ENCODE results near the gene GRB10. TPM values are rescaled to one million over a fixed set of nuclear protein-coding genes. Genes with fewer than 3 reads are reported as not detected.
A peak's percentile ranks its signal among the peaks of the same experiment; 100 is the strongest.

Gene GRB10
- total and polyA plus RNA-seq, 11 donors, result 14.7 to 38.2 (median 28.0) TPM

DNA sequence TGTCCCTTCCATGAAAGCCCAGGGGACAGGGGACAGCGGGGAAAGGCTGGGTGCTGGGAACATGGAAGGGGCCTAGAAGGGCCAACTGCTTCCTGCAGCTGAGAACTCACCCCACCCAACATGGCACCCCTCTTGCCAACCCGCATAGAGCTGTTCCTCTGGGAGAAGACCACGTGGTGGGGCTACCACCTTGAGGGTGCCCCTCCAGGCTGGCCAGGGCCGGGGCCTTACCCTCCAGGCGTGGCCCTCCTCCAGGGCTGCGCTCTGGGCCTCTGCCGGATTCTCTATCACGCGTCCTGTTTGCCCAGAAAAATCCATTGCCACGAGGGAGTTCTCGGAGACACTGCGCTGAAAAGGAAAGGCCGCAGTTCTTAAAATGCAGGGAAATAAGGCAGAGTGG lies 177.6 kb downstream of the GRB10 start:
- H3K9me3 ChIP-seq, result no peaks in the 10 kb centered on the region
- peaks cover 0 to 96% (median 71%) of the 10 kb centered on the region in 9 donors for H3K36me3 ChIP-seq
- peaks cover 0 to 13% (median 0%) of the 10 kb centered on the region in 12 donors for H3K4me1 ChIP-seq
- no peak overlapping the region for H3K27ac ChIP-seq
- H3K4me3 ChIP-seq, result no peak overlapping the region
- TF ChIP-seq, protein P1, sequence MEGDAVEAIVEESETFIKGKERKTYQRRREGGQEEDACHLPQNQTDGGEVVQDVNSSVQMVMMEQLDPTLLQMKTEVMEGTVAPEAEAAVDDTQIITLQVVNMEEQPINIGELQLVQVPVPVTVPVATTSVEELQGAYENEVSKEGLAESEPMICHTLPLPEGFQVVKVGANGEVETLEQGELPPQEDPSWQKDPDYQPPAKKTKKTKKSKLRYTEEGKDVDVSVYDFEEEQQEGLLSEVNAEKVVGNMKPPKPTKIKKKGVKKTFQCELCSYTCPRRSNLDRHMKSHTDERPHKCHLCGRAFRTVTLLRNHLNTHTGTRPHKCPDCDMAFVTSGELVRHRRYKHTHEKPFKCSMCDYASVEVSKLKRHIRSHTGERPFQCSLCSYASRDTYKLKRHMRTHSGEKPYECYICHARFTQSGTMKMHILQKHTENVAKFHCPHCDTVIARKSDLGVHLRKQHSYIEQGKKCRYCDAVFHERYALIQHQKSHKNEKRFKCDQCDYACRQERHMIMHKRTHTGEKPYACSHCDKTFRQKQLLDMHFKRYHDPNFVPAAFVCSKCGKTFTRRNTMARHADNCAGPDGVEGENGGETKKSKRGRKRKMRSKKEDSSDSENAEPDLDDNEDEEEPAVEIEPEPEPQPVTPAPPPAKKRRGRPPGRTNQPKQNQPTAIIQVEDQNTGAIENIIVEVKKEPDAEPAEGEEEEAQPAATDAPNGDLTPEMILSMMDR (IDR thresholded peaks at IDR 0.05), result no peak
- no peak for TF ChIP-seq POLR2A (IDR thresholded peaks at IDR 0.05)
- intact Hi-C loops (cut with DNase I), result loop anchor here in 3 of 10 donors (5.0 to 10.0 kb wide), 2 partner anchors 123 to 550 kb away; no protein-coding TSS in a partner anchor
- DNase-seq, result no peak
- H3K27me3 ChIP-seq, result no peaks in the 10 kb centered on the region
- 94 to 97% (median 95%) methylated on average over 13 of the region's 13 CpGs for WGBS, 4 donors
- ATAC-seq, result peak in 1 of 4 donors; percentile 44

DNA sequence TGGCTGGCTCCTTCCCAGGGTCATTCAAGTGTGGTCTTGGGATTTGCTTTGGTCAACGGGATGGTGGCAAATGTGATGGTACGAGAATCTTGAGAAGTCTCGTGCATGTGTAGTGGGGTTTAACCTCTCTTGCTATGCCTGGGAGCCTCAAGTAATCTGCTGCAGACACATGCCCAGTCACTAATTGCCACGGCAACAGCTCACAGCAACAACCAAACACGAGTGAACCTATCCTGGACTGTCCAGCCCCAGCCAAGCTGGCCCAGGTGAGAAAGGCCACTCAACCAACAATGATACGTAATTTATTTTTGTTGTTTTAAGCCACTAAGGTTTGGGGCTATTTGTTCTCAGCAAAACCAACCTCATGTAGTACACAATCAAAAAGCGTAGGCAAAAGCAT lies 179.4 kb downstream of the GRB10 start:
- no peak for ATAC-seq
- intact Hi-C loops (cut with DNase I), result loop anchor here in 2 of 10 donors (10.0 kb wide), 1 partner anchor 552 kb away; no protein-coding TSS in a partner anchor
- H3K27ac ChIP-seq, result no peak overlapping the region
- no peak for TF ChIP-seq POLR2A (IDR thresholded peaks at IDR 0.05)
- TF ChIP-seq, protein P1 (IDR thresholded peaks at IDR 0.05), result no peak
- H3K4me1 ChIP-seq, result peaks cover 0 to 8% (median 0%) of the 10 kb centered on the region in 12 donors
- no peaks in the 10 kb centered on the region for H3K27me3 ChIP-seq
- peaks cover 0 to 97% (median 63%) of the 10 kb centered on the region in 9 donors for H3K36me3 ChIP-seq
- no peak overlapping the region for H3K4me3 ChIP-seq
- DNase-seq, result no peak
- H3K9me3 ChIP-seq, result no peaks in the 10 kb centered on the region
- WGBS, 4 donors, result 85 to 89% (median 87%) methylated on average over 6 to 7 of the region's 7 CpGs

DNA sequence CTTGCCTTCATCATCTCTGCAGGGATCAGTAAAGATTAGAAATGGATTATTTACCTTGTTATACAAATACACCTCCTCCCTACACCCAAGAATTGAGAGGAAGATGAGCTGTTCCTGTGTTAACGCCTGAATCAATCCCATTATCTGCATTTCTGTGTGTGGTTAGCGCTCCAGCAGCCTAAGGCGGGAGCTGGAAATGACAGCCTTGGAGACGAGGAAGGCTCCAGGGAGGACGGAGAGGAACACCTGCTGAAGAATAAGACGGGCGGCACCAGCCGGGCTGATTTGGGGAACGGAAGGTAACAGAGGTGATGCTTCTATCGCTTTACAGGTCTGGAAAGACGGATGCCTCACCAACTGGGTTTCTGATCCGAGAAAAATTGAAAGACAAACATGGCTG lies 183.3 kb downstream of the GRB10 start:
- peaks cover 0 to 92% (median 57%) of the 10 kb centered on the region in 9 donors for H3K36me3 ChIP-seq

More for the DNA sequence above, 183.3 kb downstream of the GRB10 start:
- Histone ChIP-seq H3K4me1 (no peaks in the 10 kb centered on the region), H3K27me3 (no peaks in the 10 kb centered on the region), H3K4me3 (no peak overlapping the region), H3K27ac (no peak overlapping the region), H3K9me3 (no peaks in the 10 kb centered on the region)
- 93 to 97% (median 94%) methylated on average over 12 of the region's 12 CpGs for whole genome bisulfite sequencing, 4 donors
- TF ChIP-seq, protein P1 (IDR thresholded peaks at IDR 0.05), result no peak
- no peak for TF ChIP-seq POLR2A (IDR thresholded peaks at IDR 0.05)
- intact Hi-C loops (cut with DNase I), result loop anchor here in 5 of 10 donors (5.0 to 10.0 kb wide), 3 partner anchors 125 to 465 kb away; no protein-coding TSS in a partner anchor
- ATAC-seq (no peak), DNase-seq (no peak)
